ENCODE results near the gene PLCB3.

- TF ChIP-seq CTCF (IDR thresholded peaks at IDR 0.05): no peak
- no peak for TF ChIP-seq POLR2A (IDR thresholded peaks at IDR 0.05)
These were observed 62.9 kb downstream of the PLCB3 start for GRCh38 chr11:64314146-64314804.

All from right lobe of liver (tissue), 4 donors.